Measurements from ENCODE around the gene GPM6B.

DNA sequence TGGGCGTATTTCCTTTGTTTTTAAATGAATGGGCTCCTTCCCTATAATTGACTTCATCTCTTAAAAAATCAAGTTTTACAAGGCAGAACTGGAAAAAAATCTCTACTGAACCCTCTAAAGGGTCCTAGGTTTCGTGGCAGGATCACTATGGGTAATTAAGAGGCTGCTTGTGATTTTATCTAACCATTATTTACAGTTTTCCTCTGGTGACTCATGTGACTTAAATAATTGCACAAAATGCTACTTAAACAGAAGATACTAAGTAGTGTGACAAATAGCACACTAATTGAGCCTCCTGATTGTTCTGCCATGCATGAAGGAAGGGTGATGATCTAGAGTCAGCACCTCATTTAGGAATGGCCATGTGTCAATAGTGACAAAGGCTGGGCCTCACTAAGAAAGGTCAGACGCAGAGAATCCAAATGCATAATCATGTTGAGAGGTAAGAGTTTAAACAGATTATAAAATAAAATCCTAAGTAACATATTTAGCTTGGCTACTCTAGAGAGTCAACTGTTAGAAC lies 46.8 kb downstream of the GPM6B start:
- TF ChIP-seq, protein P1, sequence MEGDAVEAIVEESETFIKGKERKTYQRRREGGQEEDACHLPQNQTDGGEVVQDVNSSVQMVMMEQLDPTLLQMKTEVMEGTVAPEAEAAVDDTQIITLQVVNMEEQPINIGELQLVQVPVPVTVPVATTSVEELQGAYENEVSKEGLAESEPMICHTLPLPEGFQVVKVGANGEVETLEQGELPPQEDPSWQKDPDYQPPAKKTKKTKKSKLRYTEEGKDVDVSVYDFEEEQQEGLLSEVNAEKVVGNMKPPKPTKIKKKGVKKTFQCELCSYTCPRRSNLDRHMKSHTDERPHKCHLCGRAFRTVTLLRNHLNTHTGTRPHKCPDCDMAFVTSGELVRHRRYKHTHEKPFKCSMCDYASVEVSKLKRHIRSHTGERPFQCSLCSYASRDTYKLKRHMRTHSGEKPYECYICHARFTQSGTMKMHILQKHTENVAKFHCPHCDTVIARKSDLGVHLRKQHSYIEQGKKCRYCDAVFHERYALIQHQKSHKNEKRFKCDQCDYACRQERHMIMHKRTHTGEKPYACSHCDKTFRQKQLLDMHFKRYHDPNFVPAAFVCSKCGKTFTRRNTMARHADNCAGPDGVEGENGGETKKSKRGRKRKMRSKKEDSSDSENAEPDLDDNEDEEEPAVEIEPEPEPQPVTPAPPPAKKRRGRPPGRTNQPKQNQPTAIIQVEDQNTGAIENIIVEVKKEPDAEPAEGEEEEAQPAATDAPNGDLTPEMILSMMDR (IDR thresholded peaks at IDR 0.05; ENCODE audit: extremely low read depth in 1 of 2, insufficient read depth in 1 of 2, low read depth in 1 of 2, low read length in 2 of 2) = no peak
- TF ChIP-seq POLR2A (IDR thresholded peaks at IDR 0.05; ENCODE audit: low read depth, low read length) = no peak
- TF ChIP-seq EZH2 (IDR thresholded peaks at IDR 0.05; ENCODE audit: borderline replicate concordance, low read depth, low read length, severe bottlenecking) = no peak
